ENCODE measurements around the gene TNNI2.
"Not testable (repeated sequence)": the region's sequence is repeated elsewhere in the genome, so short reads cannot be mapped to it uniquely, and the experiment has no call there.

Gene TNNI2

DNA sequence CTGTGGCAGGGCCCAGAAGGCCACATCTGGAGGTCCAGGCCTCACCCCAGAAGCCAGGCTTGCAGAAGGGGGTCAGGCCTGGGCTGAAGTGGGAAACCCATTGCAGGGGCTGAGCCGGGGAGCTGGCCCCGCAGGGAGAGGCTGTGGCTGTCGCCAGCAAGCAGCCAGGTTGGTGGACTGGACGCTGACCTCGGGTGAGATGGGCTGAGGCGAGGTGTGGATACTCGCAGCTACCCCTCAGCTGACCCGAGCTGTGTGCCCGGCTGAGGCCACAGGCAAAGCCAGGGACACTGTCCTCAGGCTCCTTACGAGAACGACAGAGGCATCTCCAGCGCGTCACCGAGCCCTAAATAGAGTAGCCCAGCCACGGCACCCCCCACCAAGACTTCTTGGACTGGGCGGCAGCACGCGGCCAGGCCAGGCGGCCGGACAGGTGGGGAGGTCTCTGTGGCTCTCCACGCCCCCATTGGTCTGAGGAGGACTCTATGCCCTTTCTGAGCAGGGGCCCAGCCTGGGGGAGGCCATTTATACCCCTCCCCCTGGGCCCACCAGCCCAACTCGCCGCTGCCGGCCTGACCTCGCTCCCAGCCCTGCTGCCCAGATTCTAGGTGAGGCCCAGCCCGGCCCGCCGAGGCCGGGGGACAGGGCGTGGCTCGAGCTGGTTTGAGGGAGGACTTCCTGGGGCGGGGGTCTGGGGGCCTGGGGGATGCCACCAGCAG, at the start of gene TNNI2:
Gene TNNI2 (plus strand): TSS at position 556 of the 719 bp plus-strand sequence. CDS start 716 bp downstream, outside the sequence.
- no peak for DNase-seq

DNA sequence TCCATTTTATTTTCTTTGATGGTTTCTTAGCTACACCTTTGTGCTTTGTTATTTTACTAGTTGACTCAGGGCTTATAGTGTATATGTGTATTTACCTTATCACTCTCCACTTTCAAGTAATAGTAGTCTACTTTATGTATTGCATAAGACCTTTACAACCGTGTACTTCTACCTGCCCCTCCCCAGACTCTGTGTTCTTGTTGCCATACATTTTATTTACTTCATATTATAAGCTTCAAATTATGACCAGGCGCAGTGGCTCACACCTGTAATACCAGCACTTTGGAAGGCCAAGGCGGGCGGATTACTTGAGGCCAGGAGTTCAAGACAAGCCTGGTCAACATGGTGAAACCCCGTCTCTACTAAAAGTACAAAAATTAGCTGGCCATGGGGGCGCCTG, 46.9 kb upstream of the TNNI2 start:
- no peak for DNase-seq

DNA sequence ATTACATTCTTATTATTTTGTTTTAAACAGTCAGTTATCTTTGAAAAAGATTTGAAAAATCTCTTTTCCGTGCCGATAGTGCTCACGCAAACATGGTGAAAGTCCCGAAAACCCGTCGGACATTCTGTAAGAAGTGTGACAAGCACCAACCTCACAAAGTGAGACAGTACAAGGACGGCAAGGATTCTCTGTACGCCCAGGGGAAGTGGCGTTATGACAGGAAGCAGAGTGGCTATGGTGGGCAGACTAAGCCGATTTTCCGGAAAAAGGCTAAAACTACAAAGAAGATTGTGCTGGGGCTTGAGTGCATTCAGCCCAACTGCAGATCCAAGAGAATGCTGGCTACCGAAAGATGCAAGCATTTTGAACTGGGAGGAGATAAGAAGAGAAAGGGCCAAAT, 46.3 kb upstream of the TNNI2 start:
- no peak for DNase-seq

DNA sequence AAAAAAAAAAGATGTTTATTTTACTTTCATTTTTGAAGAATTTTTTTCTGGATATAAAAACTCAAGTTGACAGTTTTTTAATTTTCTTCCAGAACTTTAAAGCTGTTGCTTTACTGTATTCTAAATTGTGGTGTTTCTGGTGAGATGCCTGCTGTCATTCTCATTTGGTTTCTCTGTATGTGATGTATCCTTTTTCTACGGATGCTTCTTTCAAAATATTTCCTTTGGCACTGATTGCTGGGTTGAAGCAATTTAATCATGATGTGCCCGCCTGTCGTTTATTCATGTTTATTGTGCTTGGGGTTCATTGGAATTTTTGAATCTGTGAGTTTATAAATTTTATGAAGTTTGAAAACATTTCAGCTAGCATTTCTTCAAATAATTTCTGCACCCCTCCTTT, 45.7 kb upstream of the TNNI2 start:
- no peak for DNase-seq

DNA sequence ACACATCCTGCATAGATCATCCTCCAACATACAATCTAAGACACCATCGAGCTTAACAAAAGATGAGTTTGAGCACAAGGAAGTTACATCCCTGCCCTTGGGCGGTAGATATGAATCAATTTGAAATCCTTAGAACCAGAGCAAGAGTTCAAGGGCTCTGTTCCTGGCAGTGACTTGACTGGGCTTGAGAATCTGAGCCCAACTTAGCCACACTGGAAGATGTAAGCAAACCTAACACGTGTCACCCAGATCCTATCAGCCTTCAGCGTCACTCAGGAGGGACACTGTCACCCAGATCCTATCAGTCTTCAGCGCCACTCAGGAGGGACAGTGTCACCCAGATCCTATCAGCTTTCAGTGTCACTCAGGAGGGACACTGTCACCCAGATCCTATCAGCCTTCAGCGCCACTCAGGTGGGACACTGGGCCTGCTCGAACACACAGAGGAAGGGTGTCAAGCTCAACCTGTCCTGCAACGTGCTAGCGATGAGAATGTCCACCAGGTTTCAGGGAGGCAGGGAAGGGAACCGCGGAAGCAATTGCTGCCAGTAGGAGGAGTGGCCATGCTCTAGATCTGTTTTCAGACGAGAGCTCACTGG, 42.3 kb upstream of the TNNI2 start:
- no peak for DNase-seq

DNA sequence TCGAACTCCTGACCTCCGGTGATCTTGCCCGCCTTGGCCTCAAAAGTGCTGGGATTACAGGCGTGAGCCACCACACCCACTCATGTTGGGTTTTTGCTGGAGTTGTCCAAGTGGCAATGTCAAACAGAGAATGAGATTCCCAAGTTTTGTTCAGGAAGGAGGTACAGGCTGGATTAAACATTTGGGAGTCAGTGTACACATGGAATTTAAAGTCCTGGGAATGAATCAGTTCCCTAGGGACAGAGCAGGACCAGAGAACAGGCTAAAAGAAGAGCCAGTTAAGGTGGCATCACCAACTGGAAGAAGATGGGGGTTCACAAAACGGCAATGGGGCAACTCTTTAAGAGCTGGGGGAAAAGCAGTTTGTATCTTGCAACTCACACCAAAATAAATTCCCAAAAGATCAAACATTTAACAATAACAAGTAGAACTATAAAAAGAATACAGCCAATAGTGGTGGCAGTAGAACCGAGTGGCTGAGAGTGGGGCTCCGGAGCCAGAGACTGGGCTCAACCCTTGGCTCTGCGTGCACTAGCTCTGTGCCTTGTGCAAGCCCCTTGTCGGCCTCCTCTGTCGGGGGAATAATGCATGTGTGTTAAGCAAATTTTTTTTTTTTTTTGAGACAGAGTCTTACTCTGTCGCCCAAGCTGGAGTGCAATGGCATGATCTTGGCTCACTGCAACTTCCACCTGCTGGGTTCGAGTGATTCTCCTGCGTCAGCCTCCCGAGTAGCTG, 41.2 kb upstream of the TNNI2 start:
- DNase-seq, result no peak

DNA sequence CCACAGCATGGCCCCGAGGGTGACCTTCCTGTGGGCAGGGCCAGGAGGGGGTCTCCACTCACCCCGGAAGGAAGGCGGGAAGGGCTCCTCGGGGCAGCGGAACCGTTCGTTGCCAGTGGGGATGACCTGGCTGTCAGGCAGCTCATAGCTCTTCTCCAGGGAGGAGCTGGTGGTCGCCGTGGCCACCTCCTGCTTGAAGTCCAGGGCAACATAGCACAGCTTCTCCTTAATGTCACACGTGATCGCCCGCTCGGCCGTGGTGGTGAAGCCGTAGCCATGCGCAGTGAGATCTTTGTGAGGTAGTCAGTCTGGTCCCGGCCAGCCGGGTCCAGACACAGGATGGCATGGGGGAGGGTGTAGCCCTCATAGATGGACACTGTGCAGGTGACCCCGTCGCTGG, 35.5 kb upstream of the TNNI2 start:
- DNase-seq, result no peak

DNA sequence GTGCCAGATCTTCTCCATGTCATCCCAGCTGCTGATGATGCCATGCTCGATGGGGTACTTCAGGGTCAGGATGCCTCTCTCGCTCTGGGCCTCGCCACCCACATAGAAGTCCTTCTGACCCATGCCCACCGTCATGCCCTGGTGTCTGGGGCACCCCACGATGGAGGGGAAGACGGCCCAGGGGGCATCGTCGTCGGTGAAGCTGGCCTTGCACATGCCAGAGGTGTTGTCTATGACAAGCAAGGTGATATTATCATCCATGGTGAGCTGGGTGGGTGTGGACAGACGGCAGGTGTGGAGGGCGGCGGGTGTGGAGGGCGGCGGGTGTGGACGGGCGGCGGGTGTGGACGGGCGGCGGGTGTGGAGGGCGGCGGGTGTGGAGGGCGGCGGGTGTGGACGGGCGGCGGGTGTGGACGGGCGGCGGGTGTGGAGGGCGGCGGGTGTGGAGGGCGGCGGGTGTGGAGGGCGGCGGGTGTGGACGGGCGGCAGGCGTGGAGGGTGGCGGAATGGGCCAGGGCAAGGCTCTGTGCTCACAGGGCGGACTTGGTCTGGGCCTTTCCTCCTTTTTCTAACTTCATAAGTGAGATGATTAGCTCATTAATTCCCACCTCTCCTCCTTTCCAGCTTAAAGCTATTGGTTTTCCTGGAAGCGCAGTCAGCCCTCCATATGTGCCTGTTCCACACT, 34.8 kb upstream of the TNNI2 start:
- not testable (repeated sequence) for DNase-seq

DNA sequence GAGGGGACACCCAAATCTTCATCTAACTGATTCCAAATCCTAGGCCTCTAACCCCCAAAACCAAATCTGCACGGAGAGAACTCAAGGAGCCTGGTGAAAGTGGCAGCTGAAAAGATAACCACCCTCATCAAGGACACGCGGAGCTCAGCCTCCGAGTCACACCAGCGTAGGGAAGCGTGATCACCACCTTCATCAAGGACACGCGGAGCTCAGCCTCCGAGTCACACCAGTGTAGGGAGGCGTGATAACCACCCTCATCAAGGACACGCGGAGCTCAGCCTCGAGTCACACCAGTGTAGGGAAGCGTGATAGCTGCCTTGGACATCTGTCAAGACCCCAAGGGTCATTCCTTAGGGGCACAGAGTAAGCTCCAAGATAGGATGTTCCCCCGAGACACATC, 33.3 kb upstream of the TNNI2 start:
- DNase-seq, result no peak

DNA sequence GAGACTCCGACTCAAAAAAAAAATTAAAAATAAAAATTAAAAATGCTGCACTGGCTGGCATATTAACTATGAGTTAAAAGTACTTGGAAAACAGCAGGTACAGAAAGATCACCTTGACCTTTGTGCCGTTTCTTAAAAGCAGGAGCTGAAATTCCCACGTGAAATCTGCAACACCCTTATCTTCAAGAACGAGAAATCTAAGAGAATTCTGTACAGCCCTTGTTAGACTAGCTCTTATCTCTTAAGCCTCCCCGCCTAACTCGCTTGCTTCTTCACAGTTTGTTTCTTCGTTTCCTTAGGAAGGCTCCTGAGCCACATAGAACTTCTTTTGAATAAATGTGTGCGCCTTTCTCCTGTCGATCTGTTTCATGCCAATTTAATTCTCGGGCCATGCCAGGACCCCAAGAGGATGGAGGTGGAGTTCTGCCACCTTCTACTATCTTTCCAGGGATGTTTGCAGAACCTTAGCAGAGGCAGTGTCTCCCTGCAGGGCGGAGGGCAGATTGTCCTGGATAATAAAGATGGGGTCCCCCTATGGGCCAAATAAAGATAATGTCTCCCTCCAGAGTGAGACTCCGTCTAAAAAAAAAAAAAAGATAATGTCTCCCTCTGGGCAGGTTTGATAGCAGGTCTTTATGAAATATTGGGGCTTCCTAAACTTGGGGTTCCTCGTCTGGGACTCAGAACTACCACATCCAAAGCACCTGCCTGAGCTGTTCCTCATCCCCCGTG, 31.4 kb upstream of the TNNI2 start:
- DNase-seq, result no peak

DNA sequence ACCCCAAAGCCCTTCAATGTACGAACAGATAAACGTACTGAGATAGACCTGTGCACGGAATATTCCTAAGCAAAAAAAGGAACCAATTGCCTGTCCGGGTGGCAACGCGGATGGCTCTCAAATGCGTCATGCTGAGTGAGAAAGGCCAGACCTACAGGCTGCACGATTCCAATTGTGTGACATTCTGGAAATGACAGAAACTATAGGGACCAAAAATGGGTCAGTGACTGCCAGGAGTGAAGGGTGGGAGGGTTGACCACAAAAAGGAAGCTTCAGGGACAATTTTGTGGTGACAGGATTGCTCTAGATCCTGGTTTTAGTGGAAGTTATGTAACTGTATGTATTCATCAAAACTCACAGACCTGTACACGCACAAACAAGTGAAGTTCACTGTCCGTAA, 28.0 kb upstream of the TNNI2 start:
- DNase-seq, result no peak

DNA sequence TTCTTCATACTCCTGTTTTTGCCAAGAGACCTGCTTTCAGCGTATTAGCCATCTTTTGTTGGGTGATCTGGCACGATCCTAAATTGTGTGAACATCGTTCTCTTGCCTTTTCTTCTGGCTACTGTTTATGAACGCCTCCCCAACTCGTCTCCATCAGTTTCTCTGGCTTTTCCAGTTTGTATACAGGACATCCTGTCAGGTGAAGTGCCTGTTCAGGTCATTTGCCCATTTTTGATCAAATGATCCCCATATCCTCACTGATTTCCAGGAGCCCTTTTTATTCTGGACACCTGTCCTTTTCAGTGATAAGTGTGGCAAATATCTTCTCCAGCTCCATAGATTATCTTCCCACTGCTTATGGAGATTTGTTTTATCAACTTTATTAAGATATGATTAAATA, 26.5 kb upstream of the TNNI2 start:
- no peak for DNase-seq

DNA sequence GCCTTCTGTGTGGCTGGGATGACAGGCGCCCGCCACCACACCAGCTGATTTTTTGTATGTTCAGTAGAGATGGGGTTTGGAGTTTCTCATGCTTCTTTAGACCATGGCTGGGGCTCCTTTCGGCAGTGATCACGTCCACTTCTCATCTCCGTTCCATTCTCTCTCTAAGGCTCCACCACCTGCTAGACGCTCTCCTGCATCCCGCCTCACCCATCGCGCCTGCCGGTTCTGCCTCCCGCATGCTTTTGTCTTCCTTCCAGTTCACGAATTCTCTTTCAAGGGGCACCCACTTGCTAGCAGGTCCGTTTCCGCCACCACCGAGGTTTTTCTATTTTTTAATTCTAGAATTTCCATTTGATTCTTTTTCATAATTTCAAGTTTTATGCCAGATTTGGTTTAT, 26.0 kb upstream of the TNNI2 start:
- DNase-seq, result no peak

DNA sequence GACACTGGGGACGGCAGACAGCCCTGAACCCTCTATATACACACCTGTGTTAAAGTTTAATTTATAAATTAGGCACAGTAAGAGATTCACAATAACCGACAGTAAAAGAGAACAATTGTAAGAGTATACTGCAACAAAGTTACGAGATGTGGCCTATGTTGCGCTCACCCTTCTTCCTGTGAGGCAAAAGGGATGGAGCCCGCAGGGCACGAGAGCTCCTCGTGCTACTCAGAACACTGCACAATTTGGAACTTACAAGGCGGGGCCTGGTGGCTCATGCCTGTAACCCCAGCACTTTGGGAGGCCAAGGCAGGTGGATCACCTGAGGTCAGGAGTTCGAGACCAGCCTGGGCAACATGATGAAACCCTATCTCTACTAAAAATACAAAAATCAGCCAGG, 25.4 kb upstream of the TNNI2 start:
- not testable (repeated sequence) for DNase-seq

DNA sequence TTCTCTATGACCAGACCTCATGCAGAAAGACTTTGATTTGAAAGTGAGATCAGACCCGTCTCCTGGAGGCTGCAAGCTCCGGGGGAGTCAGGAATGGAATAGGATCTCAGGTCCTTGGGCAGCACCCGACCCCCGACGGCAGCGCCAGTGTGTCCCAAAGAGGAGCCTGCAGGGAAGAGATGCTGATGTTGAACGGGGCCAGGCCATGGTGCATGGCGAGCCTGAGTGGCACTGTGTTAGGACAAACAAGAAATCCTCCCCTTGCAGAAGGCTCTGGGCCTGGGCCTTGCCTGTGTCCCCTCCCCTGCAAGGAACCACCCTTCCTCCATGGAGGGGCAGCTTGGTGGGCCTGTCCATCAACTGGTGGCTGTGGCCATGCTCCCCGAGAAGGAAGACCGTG, 24.1 kb upstream of the TNNI2 start:
- no peak for DNase-seq

DNA sequence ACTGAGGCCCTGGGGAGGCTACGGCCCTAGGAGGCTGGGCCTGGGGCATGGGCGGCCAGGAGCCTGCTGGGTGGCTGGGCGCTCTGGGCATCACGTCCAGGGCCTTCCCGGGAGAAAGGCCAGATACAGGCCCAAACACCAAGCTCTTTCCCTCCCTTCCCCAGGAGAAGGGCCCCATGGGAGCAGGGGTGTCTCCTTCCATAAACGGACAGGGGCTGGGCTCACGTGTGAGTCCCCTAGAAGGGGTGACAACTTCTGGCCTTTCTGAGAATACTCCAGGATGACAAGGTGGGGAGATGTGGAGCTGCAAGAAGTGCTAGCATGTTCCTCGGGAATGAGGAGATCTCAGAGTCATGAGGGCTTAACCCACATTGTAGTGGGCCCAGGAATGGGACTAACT, 23.5 kb upstream of the TNNI2 start:
- DNase-seq, result no peak

DNA sequence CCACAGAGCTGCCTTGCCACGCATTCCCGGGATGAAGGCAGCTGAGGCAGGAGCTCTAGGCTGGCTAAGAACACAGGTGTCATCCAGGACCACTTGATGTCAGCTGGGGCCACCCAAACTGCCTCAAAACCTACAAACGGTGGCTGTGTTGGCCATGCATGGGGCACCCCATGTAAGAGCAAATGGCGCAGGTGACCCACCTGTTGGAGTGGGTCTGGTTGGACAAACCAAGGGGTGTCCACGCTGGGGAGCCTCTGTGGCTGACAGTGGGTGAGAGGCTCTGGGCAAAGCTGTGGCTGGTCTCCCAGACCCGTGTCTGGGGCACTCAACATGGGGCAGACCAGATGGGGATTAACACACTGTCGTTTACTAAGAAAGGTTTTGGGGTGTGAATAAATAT, 23.0 kb upstream of the TNNI2 start:
- no peak for DNase-seq

DNA sequence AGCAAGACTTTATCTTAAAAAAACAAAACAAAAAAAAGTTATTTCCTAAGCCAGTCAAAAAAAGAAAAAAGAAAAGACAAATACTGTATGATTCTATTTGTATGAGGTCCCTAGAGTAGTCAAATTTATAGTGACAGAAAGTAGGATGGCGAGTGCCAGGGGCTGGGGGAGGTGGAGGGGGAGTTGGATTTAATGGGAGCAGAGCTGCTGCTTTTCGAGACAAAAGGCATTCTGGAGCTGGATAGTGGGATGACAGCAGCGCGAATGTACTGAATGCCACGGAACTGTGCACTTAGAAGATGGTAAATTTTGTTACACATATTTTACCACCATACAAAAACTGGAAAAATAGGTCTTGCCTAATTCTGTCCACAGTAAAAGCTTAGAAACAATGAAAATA, 21.8 kb upstream of the TNNI2 start:
- DNase-seq, result no peak

DNA sequence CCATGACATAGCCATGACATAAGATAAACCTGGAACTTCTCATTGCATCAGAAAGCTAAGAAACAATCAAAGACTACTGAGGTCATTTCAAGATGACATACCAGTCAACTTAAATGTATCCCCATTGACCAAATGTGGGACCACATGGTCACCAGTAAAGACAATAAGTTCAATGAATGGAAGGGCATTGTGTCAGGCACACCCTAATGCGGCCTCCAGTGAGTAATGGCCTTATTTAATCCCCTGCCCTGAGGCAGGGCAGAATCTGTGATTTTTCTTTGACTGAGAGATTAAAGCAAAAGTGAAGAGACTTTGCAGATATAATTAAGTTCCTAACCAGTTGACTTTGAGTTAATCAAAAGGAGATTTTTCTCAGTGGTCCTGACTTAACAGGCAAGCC, 21.3 kb upstream of the TNNI2 start:
- no peak for DNase-seq

DNA sequence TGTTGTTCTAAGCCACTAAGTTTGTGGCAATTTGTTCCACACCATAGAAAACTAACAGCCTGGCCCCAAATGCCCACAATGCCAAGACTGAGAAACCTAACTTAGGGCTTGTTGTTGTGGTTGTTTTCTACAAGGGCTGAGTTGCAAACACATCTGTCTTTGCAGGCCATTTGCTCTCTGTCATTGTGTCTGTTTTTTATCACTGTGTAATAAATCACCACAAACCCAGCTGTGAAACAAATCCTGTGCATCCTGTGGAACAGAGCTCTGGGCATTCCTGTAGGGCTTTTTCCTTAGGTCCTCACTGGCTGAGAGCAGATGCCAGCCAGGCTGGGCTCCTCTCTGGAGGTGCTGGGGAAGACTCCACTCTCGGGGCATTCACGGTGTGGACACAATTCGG, 19.7 kb upstream of the TNNI2 start:
- DNase-seq, result no peak

Data from amygdala (tissue), 56 donors.